Neural cell (in vitro differentiated cells): ENCODE data around the gene DOCK7.

ENCODE experiments used
- EP300 ChIP-seq: fragments of 450-650 bp; conservative IDR thresholded peaks from 2 replicates; pipeline ENCODE4 v1.6.1; 2014; ENCODE audit warnings: antibody characterized with exemption, mild to moderate bottlenecking, moderate library complexity; ENCODE audit not compliant: poor library complexity, severe bottlenecking
- EZH2 ChIP-seq: fragments of 200-600, 300-800 bp; shearing (Covaris generic), sonication (generic); IDR thresholded peaks from 2 replicates; pipeline ENCODE4 v1.6.1; 2014; ENCODE audit warnings: antibody characterized with exemption, low read length, borderline replicate concordance, mild to moderate bottlenecking; ENCODE audit not compliant: insufficient read depth, poor library complexity, severe bottlenecking
- POLR2AphosphoS5 ChIP-seq: IDR thresholded peaks from 2 replicates; pipeline ENCODE4 v1.6.1; 2012
- RAD21 ChIP-seq: fragments of 450-650 bp; conservative IDR thresholded peaks from 2 replicates; pipeline ENCODE4 v1.6.1; 2014; ENCODE audit warnings: antibody characterized with exemption, mild to moderate bottlenecking, moderate library complexity
- SMC3 ChIP-seq: fragments of 450-650 bp; conservative IDR thresholded peaks from 2 replicates; pipeline ENCODE4 v1.6.1; 2014; ENCODE audit warnings: antibody characterized with exemption, mild to moderate bottlenecking, moderate library complexity; ENCODE audit not compliant: poor library complexity
- TAF1 ChIP-seq: IDR thresholded peaks from 2 replicates; pipeline ENCODE4 v1.6.1; 2012; ENCODE audit warnings: low read depth
- TF ChIP-seq, protein P1 (sequence below): fragments of 450-650 bp; IDR thresholded peaks from 2 replicates; pipeline ENCODE4 v1.5.1; 2014; ENCODE audit warnings: antibody characterized with exemption, mild to moderate bottlenecking, moderate library complexity; ENCODE audit not compliant: poor library complexity, severe bottlenecking
- TF ChIP-seq, protein P2 (sequence below): IDR thresholded peaks from 2 replicates; pipeline ENCODE4 v1.6.1; 2012; ENCODE audit warnings: borderline replicate concordance

- TF ChIP-seq, protein P1, sequence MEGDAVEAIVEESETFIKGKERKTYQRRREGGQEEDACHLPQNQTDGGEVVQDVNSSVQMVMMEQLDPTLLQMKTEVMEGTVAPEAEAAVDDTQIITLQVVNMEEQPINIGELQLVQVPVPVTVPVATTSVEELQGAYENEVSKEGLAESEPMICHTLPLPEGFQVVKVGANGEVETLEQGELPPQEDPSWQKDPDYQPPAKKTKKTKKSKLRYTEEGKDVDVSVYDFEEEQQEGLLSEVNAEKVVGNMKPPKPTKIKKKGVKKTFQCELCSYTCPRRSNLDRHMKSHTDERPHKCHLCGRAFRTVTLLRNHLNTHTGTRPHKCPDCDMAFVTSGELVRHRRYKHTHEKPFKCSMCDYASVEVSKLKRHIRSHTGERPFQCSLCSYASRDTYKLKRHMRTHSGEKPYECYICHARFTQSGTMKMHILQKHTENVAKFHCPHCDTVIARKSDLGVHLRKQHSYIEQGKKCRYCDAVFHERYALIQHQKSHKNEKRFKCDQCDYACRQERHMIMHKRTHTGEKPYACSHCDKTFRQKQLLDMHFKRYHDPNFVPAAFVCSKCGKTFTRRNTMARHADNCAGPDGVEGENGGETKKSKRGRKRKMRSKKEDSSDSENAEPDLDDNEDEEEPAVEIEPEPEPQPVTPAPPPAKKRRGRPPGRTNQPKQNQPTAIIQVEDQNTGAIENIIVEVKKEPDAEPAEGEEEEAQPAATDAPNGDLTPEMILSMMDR: no peak
- TF ChIP-seq POLR2AphosphoS5 (no peak), EP300 (no peak), TAF1 (no peak), SMC3 (no peak), EZH2 (no peak), RAD21 (no peak)
- TF ChIP-seq, protein P2, sequence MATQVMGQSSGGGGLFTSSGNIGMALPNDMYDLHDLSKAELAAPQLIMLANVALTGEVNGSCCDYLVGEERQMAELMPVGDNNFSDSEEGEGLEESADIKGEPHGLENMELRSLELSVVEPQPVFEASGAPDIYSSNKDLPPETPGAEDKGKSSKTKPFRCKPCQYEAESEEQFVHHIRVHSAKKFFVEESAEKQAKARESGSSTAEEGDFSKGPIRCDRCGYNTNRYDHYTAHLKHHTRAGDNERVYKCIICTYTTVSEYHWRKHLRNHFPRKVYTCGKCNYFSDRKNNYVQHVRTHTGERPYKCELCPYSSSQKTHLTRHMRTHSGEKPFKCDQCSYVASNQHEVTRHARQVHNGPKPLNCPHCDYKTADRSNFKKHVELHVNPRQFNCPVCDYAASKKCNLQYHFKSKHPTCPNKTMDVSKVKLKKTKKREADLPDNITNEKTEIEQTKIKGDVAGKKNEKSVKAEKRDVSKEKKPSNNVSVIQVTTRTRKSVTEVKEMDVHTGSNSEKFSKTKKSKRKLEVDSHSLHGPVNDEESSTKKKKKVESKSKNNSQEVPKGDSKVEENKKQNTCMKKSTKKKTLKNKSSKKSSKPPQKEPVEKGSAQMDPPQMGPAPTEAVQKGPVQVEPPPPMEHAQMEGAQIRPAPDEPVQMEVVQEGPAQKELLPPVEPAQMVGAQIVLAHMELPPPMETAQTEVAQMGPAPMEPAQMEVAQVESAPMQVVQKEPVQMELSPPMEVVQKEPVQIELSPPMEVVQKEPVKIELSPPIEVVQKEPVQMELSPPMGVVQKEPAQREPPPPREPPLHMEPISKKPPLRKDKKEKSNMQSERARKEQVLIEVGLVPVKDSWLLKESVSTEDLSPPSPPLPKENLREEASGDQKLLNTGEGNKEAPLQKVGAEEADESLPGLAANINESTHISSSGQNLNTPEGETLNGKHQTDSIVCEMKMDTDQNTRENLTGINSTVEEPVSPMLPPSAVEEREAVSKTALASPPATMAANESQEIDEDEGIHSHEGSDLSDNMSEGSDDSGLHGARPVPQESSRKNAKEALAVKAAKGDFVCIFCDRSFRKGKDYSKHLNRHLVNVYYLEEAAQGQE: no peak
These were observed 250.0 kb downstream of the DOCK7 start for GRCh38 chr1:62438163-62438562.
